AML-193 (cell line): Measurements from ENCODE around the gene FAHD2A.
"Not testable (repeated sequence)": the region's sequence is repeated elsewhere in the genome, so short reads cannot be mapped to it uniquely, and the experiment has no call there.

Source experiments
- DNase-seq, 2 experiments: peaks; one replicate each; lab custom pipeline; 2025; lab: John Stamatoyannopoulos, UW

The FAHD2A gene

GRCh38 chr2:95376311-95377215 is 25.9 kb upstream of the FAHD2A start:
- DNase-seq: no peak

GRCh38 chr2:95377216-95378123 is 25.0 kb upstream of the FAHD2A start:
- no peak for DNase-seq

GRCh38 chr2:95378281-95378680 is 24.2 kb upstream of the FAHD2A start:
- DNase-seq: not testable (repeated sequence)

- DNase-seq: no peak
These were observed 23.1 kb upstream of the FAHD2A start for GRCh38 chr2:95379371-95379831.

- no peak for DNase-seq
These were observed 22.2 kb upstream of the FAHD2A start for GRCh38 chr2:95380280-95380679.

- no peak for DNase-seq
These were observed 21.8 kb upstream of the FAHD2A start for GRCh38 chr2:95380731-95381130.

- no peak for DNase-seq
These were observed 21.0 kb upstream of the FAHD2A start for GRCh38 chr2:95381212-95382191.

GRCh38 chr2:95382192-95382591 is 20.3 kb upstream of the FAHD2A start:
- DNase-seq: no peak

GRCh38 chr2:95382686-95383634 is 19.5 kb upstream of the FAHD2A start:
- DNase-seq: no peak

GRCh38 chr2:95383635-95384027 is 18.9 kb upstream of the FAHD2A start:
- no peak for DNase-seq

- DNase-seq: no peak
These were observed 17.5 kb upstream of the FAHD2A start for GRCh38 chr2:95384854-95385569.

GRCh38 chr2:95385570-95385984 is 16.9 kb upstream of the FAHD2A start:
- no peak for DNase-seq

GRCh38 chr2:95386031-95386430 is 16.5 kb upstream of the FAHD2A start:
- no peak for DNase-seq

- DNase-seq: no peak
These were observed 15.2 kb upstream of the FAHD2A start for GRCh38 chr2:95387358-95387757.

- DNase-seq: no peak
These were observed 14.3 kb upstream of the FAHD2A start for GRCh38 chr2:95388091-95388692.

GRCh38 chr2:95388856-95389244 is 13.7 kb upstream of the FAHD2A start:
- DNase-seq: no peak

GRCh38 chr2:95389245-95390119 is 13.0 kb upstream of the FAHD2A start:
- peak in 1 of 2 experiments; percentile 18 for DNase-seq

- DNase-seq: no peak
These were observed 12.1 kb upstream of the FAHD2A start for GRCh38 chr2:95390272-95390880.
